Activated T-cell treated with anti-CD3 and anti-CD28 coated beads, Interleukin-2, amount 50 U/mL, for 24 hours (primary cell): Measurements from ENCODE around the gene GJD4.

Experiments
- DNase-seq: peaks from one replicate; pipeline ENCODE4 v3.0.0-alpha.2; 2020
- H3K27ac Mint-ChIP-seq: 2 replicates; pipeline ENCODE4 v1.8.0; 2020; ENCODE audit warnings: mild to moderate bottlenecking, mixed read lengths
- H3K27me3 Mint-ChIP-seq: 2 replicates; pipeline ENCODE4 v1.8.0; 2020; ENCODE audit warnings: mixed read lengths
- H3K36me3 Mint-ChIP-seq: 2 replicates; pipeline ENCODE4 v1.8.0; 2020; ENCODE audit warnings: low read depth, mixed read lengths
- H3K4me1 Mint-ChIP-seq: 2 replicates; pipeline ENCODE4 v1.8.0; 2020; ENCODE audit warnings: low read depth, mixed read lengths
- H3K4me3 Mint-ChIP-seq: 2 replicates; pipeline ENCODE4 v1.8.0; 2020; ENCODE audit warnings: mild to moderate bottlenecking, moderate library complexity, mixed read lengths
- H3K9me3 Mint-ChIP-seq: 2 replicates; pipeline ENCODE4 v1.8.0; 2020; ENCODE audit warnings: mixed read lengths

The GJD4 gene

DNA sequence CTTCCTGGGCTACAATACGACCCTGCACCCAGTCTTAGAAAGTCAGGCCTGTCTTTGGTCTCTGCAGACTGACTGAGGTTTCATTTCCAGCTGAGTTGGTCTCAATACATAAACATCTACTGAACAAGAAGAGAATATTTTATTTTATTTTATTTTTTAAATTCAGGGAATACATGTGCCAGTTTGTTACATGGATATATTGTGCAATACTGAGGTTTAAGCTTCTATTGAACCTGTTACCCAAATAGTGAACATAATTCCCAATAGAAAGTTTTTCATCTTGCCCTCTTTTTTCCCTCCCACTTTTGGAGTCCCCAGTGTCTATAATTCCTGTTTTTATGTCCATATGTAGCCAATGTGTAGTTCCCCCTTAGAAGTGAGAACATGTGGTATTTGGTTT, 26.3 kb downstream of the GJD4 start:
- DNase-seq, result no peak
- H3K4me1 Mint-ChIP-seq, result no peaks in the 10 kb centered on the region
- no peaks in the 10 kb centered on the region for H3K9me3 Mint-ChIP-seq
- no peak overlapping the region for H3K4me3 Mint-ChIP-seq
- H3K27ac Mint-ChIP-seq, result no peak overlapping the region
- peaks cover 22% of the 10 kb centered on the region for H3K27me3 Mint-ChIP-seq
- H3K36me3 Mint-ChIP-seq, result no peaks in the 10 kb centered on the region

GRCh38 chr10:35632027-35632426, 26.9 kb downstream of the GJD4 start:
- H3K27me3 Mint-ChIP-seq, result peaks cover 27% of the 10 kb centered on the region
- no peak overlapping the region for H3K4me3 Mint-ChIP-seq
- DNase-seq, result no peak
- H3K4me1 Mint-ChIP-seq, result no peaks in the 10 kb centered on the region
- no peaks in the 10 kb centered on the region for H3K9me3 Mint-ChIP-seq
- no peak overlapping the region for H3K27ac Mint-ChIP-seq
- no peaks in the 10 kb centered on the region for H3K36me3 Mint-ChIP-seq

GRCh38 chr10:35633006-35633980, 28.2 kb downstream of the GJD4 start:
- Mint-ChIP-seq H3K27ac (no peak overlapping the region), H3K9me3 (no peaks in the 10 kb centered on the region), H3K36me3 (no peaks in the 10 kb centered on the region), H3K27me3 (peaks cover 37% of the 10 kb centered on the region), H3K4me3 (no peak overlapping the region), H3K4me1 (peaks cover 2% of the 10 kb centered on the region)
- DNase-seq, result no peak

DNA sequence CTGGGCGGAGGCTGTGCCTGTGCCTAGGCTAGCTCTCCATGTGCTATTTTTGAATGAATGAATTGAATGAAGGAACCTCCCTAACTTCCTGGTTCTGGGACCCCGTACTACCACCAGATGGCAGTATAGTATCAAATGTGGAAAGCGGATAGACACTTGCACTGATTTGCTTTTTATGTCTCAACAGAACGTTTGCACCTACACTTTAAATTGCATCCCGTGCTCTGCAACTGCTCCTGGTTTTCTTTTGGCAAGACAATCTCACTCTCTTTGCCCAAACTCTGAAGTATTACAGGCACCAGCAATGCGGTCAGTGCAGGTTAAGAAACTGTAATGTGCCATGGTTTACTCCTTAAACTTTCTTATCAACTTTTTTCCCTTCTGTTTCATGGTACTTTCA, 30.4 kb downstream of the GJD4 start:
- no peak overlapping the region for H3K4me3 Mint-ChIP-seq
- H3K36me3 Mint-ChIP-seq, result no peaks in the 10 kb centered on the region
- H3K27me3 Mint-ChIP-seq, result peaks cover 45% of the 10 kb centered on the region
- H3K27ac Mint-ChIP-seq, result no peak overlapping the region
- H3K9me3 Mint-ChIP-seq, result no peaks in the 10 kb centered on the region
- no peak for DNase-seq
- peaks cover 11% of the 10 kb centered on the region for H3K4me1 Mint-ChIP-seq

DNA sequence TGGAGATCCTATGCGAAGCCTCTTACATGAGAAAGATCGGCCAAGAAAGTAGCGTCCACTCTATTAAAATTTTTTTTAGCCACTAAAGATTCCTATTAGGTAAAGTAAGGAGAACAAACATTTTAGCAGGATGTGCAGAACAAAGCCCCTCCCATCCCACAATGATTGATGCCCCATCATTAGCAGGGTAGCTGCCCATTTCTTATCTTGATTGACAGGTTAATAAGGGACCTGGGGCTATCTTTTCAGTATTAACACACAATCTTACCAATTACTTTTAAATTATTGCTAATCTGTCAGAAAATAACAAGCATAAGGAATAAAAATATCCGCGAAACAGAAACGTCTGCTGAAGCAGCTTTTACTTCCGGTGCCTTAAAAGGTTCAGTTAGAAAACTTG, 31.8 kb downstream of the GJD4 start:
- peaks cover 50% of the 10 kb centered on the region for H3K27me3 Mint-ChIP-seq
- no peak overlapping the region for H3K4me3 Mint-ChIP-seq
- H3K4me1 Mint-ChIP-seq, result peaks cover 15% of the 10 kb centered on the region
- no peaks in the 10 kb centered on the region for H3K36me3 Mint-ChIP-seq
- DNase-seq, result no peak
- H3K9me3 Mint-ChIP-seq, result no peaks in the 10 kb centered on the region
- H3K27ac Mint-ChIP-seq, result no peak overlapping the region

- Mint-ChIP-seq H3K36me3 (no peaks in the 10 kb centered on the region), H3K4me3 (no peak overlapping the region), H3K27me3 (peaks cover 53% of the 10 kb centered on the region), H3K9me3 (no peaks in the 10 kb centered on the region), H3K4me1 (peaks cover 19% of the 10 kb centered on the region), H3K27ac (no peak overlapping the region)
- DNase-seq, result no peak
Measured at GRCh38 chr10:35637462-35637861, 32.3 kb downstream of the GJD4 start.

DNA sequence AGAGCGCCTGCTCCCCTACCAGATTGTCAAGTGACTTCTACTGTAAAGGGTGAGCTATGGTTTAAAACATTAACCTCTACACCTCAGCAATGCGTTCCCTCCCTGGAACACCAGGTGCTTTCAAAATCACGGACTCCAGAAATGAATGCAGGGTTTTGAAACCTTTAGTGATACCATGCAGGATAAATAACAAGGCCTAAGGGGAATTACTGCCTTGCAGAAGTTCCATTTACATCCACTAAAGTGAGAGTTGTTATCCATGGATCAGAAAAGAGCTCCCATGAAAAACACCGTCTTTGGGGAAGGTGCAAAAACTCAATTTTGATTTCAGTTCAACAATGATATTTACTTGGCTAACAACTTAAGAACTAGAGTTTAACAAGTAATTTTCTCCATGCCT, 33.0 kb downstream of the GJD4 start:
- H3K4me3 Mint-ChIP-seq, result no peak overlapping the region
- no peak for DNase-seq
- H3K9me3 Mint-ChIP-seq, result no peaks in the 10 kb centered on the region
- H3K4me1 Mint-ChIP-seq, result peaks cover 25% of the 10 kb centered on the region
- no peak overlapping the region for H3K27ac Mint-ChIP-seq
- peaks cover 54% of the 10 kb centered on the region for H3K27me3 Mint-ChIP-seq
- no peaks in the 10 kb centered on the region for H3K36me3 Mint-ChIP-seq

GRCh38 chr10:35639021-35639727, 34.0 kb downstream of the GJD4 start:
- Mint-ChIP-seq H3K27ac (no peak overlapping the region), H3K4me1 (peaks cover 32% of the 10 kb centered on the region), H3K36me3 (no peaks in the 10 kb centered on the region), H3K27me3 (peaks cover 63% of the 10 kb centered on the region), H3K4me3 (peak overlapping the region; percentile 49), H3K9me3 (no peaks in the 10 kb centered on the region)
- no peak for DNase-seq

DNA sequence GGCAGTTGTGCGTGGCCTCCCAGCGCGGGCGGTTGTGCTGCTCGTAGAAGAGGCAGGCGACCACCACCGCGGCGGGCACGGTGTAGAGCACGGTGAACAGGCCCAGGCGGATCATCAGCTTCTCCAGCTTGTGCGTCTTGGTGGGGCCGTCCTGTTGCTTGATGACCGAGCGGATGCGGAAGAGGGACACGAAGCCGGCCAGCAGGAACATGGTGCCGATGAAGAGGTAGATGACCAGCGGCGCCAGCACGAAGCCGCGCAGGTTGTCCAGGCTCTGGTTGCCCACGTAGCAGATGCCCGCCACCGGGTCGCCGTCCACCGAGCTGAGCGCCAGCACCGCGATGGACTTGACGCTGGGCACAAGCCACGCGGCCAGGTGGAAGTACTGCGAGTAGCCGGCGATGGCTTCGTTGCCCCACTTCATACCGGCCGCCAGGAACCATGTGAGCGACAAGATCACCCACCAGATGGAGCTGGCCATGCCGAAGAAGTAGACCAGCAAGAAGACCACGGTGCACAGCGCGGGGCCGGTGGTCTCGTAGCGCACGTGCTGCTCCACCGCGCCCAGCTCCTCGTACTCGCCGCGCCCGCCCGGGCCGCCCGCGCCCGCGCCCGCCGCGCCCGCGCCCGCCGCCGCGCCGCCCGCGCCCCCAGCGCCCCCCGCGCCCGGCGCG, 34.7 kb downstream of the GJD4 start:
- Mint-ChIP-seq H3K4me1 (peaks cover 36% of the 10 kb centered on the region), H3K36me3 (no peaks in the 10 kb centered on the region), H3K27me3 (peaks cover 70% of the 10 kb centered on the region), H3K9me3 (no peaks in the 10 kb centered on the region), H3K4me3 (peak overlapping the region; percentile 49), H3K27ac (no peak overlapping the region)
- DNase-seq, result peak; percentile 35

- DNase-seq, result peak; percentile 63
Measured at GRCh38 chr10:35640474-35640873, 35.3 kb downstream of the GJD4 start.

DNA sequence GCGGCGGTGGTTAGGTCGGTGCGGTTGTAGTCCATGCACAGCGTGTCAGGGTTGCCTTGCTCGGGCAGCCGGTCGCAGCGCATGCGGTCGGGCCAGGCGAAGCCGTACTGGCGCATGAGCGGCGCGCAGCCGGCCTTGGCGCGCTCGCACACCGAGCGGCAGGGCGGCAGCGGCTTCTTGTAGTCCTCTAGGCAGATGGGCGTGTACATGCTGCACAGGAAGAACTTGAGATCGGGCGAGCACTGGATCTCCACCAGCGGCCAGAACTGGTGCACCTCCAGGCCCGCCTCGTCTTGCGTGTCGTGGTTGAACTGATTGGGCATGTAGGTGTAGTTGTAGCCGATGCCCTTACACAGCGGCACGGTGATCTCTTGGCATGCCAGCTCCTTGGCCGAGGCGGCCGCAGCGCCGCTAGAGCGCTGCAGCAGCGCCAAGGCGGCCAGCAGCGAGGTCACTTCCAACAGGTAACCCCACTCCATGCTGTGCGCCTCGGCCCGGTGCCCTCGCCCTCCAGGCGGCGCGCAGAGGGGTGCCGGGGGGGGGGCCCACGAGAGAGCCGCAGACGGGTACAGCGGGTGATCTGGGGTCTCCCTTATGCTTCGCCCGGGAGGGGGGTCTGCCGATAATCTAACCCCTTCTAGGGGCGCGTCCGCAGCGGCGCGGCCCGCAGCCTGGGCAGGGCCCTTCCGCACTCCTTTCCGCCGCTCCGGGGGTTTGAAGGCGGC, 36.0 kb downstream of the GJD4 start:
- peaks cover 72% of the 10 kb centered on the region for H3K27me3 Mint-ChIP-seq
- no peaks in the 10 kb centered on the region for H3K9me3 Mint-ChIP-seq
- peak overlapping the region; percentile 74 for H3K4me3 Mint-ChIP-seq
- peaks cover 36% of the 10 kb centered on the region for H3K4me1 Mint-ChIP-seq
- H3K36me3 Mint-ChIP-seq, result no peaks in the 10 kb centered on the region
- H3K27ac Mint-ChIP-seq, result peak overlapping the region; percentile 47
- DNase-seq, result peak; percentile 73

More at GRCh38 chr10:35640474-35640873, 35.3 kb downstream of the GJD4 start:
- Mint-ChIP-seq H3K36me3 (no peaks in the 10 kb centered on the region), H3K27me3 (peaks cover 76% of the 10 kb centered on the region), H3K4me3 (peak overlapping the region; percentile 65), H3K27ac (no peak overlapping the region), H3K9me3 (no peaks in the 10 kb centered on the region), H3K4me1 (peaks cover 36% of the 10 kb centered on the region)

GRCh38 chr10:35641676-35642034, 36.5 kb downstream of the GJD4 start:
- Mint-ChIP-seq H3K27ac (no peak overlapping the region), H3K9me3 (no peaks in the 10 kb centered on the region), H3K27me3 (peaks cover 69% of the 10 kb centered on the region), H3K4me1 (peaks cover 36% of the 10 kb centered on the region), H3K36me3 (no peaks in the 10 kb centered on the region), H3K4me3 (peak overlapping the region; percentile 77)
- peak; percentile 54 for DNase-seq

GRCh38 chr10:35642035-35642792, 37.1 kb downstream of the GJD4 start, which contains the start of gene FZD8:
TSS of gene FZD8 (minus strand) at chr10:35642296. CDS start at chr10:35641429, 867 bp downstream.
- Mint-ChIP-seq H3K4me1 (peaks cover 36% of the 10 kb centered on the region), H3K36me3 (no peaks in the 10 kb centered on the region), H3K9me3 (no peaks in the 10 kb centered on the region), H3K4me3 (peak within 1 kb of the TSS; percentile 77), H3K27me3 (peaks cover 68% of the 10 kb centered on the region), H3K27ac (no peak within 1 kb of the TSS)
- peak; percentile 84 for DNase-seq
